HL-60 (cell line): Measurements from ENCODE around the gene HYAL3.

ENCODE experiments used
- DNase-seq, 2 experiments: peaks; one replicate each; pipeline ENCODE4 v3.0.0-alpha.2; 2010 to 2020; ENCODE audit warnings: low read depth in 1 of 2, low spot score in 1 of 2
- H3K27ac ChIP-seq: fragments of 250-450 bp; sonication (Bioruptor Pico); replicated peaks from 2 replicates; pipeline ENCODE4 v1.5.1; 2020; ENCODE audit warnings: mild to moderate bottlenecking, moderate library complexity
- H3K27me3 ChIP-seq: fragments of 250-450 bp; sonication (Bioruptor Pico); 2 replicates; pipeline ENCODE4 v1.5.1; 2021; ENCODE audit warnings: mild to moderate bottlenecking, moderate library complexity; ENCODE audit not compliant: insufficient read depth, poor library complexity, severe bottlenecking
- H3K4me3 ChIP-seq: replicated peaks from 2 replicates; pipeline ENCODE4 v1.5.1; 2011; ENCODE audit warnings: mild to moderate bottlenecking, control low read depth, low read length; ENCODE audit not compliant: insufficient read depth
- CTCF ChIP-seq: IDR thresholded peaks from one replicate; pipeline ENCODE4 v1.5.1; 2011; ENCODE audit warnings: low read length, control low read depth, inconsistent platforms; ENCODE audit not compliant: insufficient read depth
- GABPA ChIP-seq: IDR thresholded peaks from 2 replicates; pipeline ENCODE4 v1.6.1; 2012; ENCODE audit warnings: low read depth
- POLR2AphosphoS5 ChIP-seq: IDR thresholded peaks from 2 replicates; pipeline ENCODE4 v1.6.1; 2012; ENCODE audit warnings: low read depth
- REST ChIP-seq: IDR thresholded peaks from 2 replicates; pipeline ENCODE4 v1.6.1; 2012; ENCODE audit warnings: low read depth; ENCODE audit not compliant: insufficient replicate concordance
- SPI1 ChIP-seq: IDR thresholded peaks from 2 replicates; pipeline ENCODE4 v1.6.1; 2012; ENCODE audit warnings: low read depth, mild to moderate bottlenecking, borderline replicate concordance

HYAL3 gene

GRCh38 chr3:50290161-50290641, 9.0 kb downstream of the HYAL3 start:
- no peaks in the 10 kb centered on the region for H3K27me3 ChIP-seq
- no peak overlapping the region for H3K4me3 ChIP-seq
- no peak overlapping the region for H3K27ac ChIP-seq
- DNase-seq: no peak
- TF ChIP-seq GABPA (no peak), REST (no peak), SPI1 (no peak), POLR2AphosphoS5 (no peak), CTCF (no peak)

GRCh38 chr3:50289130-50289529, 10.1 kb downstream of the HYAL3 start:
- H3K27ac ChIP-seq: no peak overlapping the region
- no peaks in the 10 kb centered on the region for H3K27me3 ChIP-seq
- DNase-seq: no peak
- no peak for TF ChIP-seq REST
- no peak for TF ChIP-seq POLR2AphosphoS5
- TF ChIP-seq SPI1: no peak
- no peak for TF ChIP-seq CTCF
- TF ChIP-seq GABPA: no peak
- H3K4me3 ChIP-seq: no peak overlapping the region

- H3K27me3 ChIP-seq: no peaks in the 10 kb centered on the region
- no peak for DNase-seq
Measured at GRCh38 chr3:50288387-50289007, 10.7 kb downstream of the HYAL3 start.

More at GRCh38 chr3:50288387-50289007, 10.7 kb downstream of the HYAL3 start:
- TF ChIP-seq POLR2AphosphoS5 (no peak), SPI1 (no peak), CTCF (no peak), GABPA (no peak), REST (no peak)
- H3K4me3 ChIP-seq: no peak overlapping the region
- no peak overlapping the region for H3K27ac ChIP-seq
